Thyroid gland (tissue), 4 donors: ENCODE measurements around the gene ANGPTL8.

Source experiments
- CTCF ChIP-seq, 6 experiments: fragments of 200-600 bp in 3 of 6; fragments of 450-650 bp in 3 of 6; sonication (generic) in 3 of 6; IDR thresholded peaks; one replicate each; pipeline ENCODE4 v1.5.1; 2016 to 2019; ENCODE audit warnings: antibody characterized with exemption in 6 of 6, mild to moderate bottlenecking in 2 of 6, inconsistent platforms in 1 of 6, moderate library complexity in 1 of 6
- POLR2A ChIP-seq, 2 donors: fragments of 450-650 bp; IDR thresholded peaks; one replicate each; pipeline ENCODE4 v1.6.1; 2017; ENCODE audit warnings: antibody characterized with exemption in 2 of 2, mild to moderate bottlenecking in 2 of 2, moderate library complexity in 1 of 2

DNA sequence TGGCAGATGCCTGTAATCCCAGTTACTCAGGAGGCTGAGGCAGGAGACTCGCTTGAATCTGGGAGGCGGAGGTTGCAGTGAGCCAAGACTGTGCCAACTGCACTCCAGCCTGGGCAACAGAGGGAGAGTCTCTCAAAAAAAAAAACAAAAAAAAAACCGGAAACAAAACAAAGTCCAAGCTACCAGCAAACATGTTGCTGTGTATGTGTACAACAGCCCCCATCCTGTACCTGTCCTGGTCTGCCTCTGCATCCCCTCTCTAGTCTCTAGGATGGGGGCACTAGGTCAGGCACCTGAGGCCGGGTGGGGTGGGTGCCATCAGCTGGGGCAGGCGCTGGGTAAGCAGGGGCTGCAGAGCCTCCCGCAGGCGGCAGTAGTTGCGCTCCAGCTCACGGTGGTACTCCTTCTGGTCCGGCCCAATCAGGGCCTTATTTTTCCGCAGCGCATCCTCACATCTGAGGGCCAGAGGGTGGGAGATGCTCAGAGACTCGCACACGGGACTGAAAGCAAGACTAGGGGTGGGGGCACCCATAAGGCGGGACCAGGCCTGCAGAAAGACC, 39.3 kb upstream of the ANGPTL8 start:
- TF ChIP-seq POLR2A (IDR thresholded peaks at IDR 0.05), result no peak
- TF ChIP-seq CTCF (IDR thresholded peaks at IDR 0.05), result no peak
